ENCODE data around the gene KLHDC10. TPM values are rescaled to one million over a fixed set of nuclear protein-coding genes. Genes with fewer than 3 reads are reported as not detected.

The KLHDC10 gene
- total RNA-seq, 1 experiment from 2014 or later, result 47.0 TPM

DNA sequence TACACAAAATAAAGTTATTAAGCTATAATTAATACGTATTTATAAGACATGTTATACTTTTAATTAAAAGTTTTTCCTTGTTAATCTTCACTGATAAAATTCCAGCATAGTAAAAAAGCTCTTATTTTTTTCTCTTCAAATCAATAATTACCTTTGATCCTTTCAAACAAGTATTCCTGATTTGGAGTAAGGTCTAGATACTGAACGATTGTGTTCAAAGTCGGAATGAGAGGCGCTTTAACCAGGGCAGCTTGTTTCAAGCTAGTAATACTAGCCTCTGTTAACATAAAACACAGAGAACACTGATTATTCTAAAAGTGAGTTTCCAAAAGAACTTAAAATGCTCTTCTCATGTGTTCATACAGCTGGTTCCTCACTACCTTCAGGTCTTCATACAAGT is 107.9 kb downstream of the KLHDC10 start:
- POLR2A ChIA-PET (ENCODE audit: unreplicated experiment), result no interaction called here

DNA sequence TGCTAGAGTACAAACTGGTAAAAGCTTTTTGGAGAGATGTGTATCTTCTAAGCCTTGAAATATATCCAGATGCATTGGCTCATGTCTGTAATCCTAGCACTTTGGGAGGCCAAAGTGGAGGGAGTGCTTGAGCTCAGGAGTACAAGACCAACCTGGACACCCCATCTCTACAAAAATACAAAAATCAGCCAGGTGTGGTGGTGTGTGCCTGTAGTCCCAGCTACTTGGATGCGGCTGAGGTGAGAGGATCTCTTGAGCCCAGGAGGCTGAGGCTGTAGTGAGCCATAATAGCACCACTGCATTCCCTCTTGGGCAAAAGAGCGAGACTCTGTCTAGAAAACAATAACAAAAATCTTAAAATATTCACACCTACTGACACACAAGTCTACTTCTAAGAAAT is 109.3 kb downstream of the KLHDC10 start:
- CTCF ChIA-PET, result no interaction called here
- no peaks in the 10 kb centered on the region for H3K27me3 ChIP-seq (ENCODE audit: insufficient read depth, low read depth)
- H3K9me3 ChIP-seq (ENCODE audit: insufficient read depth, low read depth), result no peaks in the 10 kb centered on the region
- intact Hi-C loops (cut with micrococcal nuclease; ENCODE audit: unreplicated experiment), result loop anchor here (5.0 kb wide), 1 partner anchor 383 kb away; no protein-coding TSS in a partner anchor
- H4K20me1 ChIP-seq (ENCODE audit: insufficient read depth), result no peaks in the 10 kb centered on the region
- H3K4me3 ChIP-seq, result no peak overlapping the region
- H3K4me1 ChIP-seq (replicated peaks; ENCODE audit: insufficient read depth), result no peaks in the 10 kb centered on the region
- BruUV-seq (replicated peaks), result no TSS peak
- H3K36me3 ChIP-seq (ENCODE audit: low read depth), result peaks cover 36% of the 10 kb centered on the region
- no peaks in the 10 kb centered on the region for H3K79me2 ChIP-seq (ENCODE audit: low read depth)
- H2AFZ ChIP-seq, result no peak overlapping the region
- no peak overlapping the region for H3K4me2 ChIP-seq
- no peaks in the 10 kb centered on the region for H3F3A ChIP-seq (ENCODE audit: insufficient read depth, low read depth)
- POLR2A ChIA-PET (ENCODE audit: unreplicated experiment), result no interaction called here
- no peak for DNase-seq
- no peaks in the 10 kb centered on the region for H3K9me2 ChIP-seq (ENCODE audit: insufficient read depth)
- TF ChIP-seq EZH2 (IDR thresholded peaks at IDR 0.05; ENCODE audit: low read depth), result no peak
- TF ChIP-seq, protein P1, sequence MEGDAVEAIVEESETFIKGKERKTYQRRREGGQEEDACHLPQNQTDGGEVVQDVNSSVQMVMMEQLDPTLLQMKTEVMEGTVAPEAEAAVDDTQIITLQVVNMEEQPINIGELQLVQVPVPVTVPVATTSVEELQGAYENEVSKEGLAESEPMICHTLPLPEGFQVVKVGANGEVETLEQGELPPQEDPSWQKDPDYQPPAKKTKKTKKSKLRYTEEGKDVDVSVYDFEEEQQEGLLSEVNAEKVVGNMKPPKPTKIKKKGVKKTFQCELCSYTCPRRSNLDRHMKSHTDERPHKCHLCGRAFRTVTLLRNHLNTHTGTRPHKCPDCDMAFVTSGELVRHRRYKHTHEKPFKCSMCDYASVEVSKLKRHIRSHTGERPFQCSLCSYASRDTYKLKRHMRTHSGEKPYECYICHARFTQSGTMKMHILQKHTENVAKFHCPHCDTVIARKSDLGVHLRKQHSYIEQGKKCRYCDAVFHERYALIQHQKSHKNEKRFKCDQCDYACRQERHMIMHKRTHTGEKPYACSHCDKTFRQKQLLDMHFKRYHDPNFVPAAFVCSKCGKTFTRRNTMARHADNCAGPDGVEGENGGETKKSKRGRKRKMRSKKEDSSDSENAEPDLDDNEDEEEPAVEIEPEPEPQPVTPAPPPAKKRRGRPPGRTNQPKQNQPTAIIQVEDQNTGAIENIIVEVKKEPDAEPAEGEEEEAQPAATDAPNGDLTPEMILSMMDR (conservative IDR thresholded peaks at IDR 0.05), result no peak
- no peak overlapping the region for H3K27ac ChIP-seq

More for the DNA sequence above, 107.9 kb downstream of the KLHDC10 start:
- H4K20me1 ChIP-seq (ENCODE audit: insufficient read depth), result no peaks in the 10 kb centered on the region
- CTCF ChIA-PET, result no interaction called here
- H3K4me1 ChIP-seq (replicated peaks; ENCODE audit: insufficient read depth), result no peaks in the 10 kb centered on the region
- H2AFZ ChIP-seq, result no peak overlapping the region
- H3K27me3 ChIP-seq (ENCODE audit: insufficient read depth, low read depth), result no peaks in the 10 kb centered on the region
- H3K27ac ChIP-seq, result no peak overlapping the region
- TF ChIP-seq, protein P1 (conservative IDR thresholded peaks at IDR 0.05), result no peak
- TF ChIP-seq EZH2 (IDR thresholded peaks at IDR 0.05; ENCODE audit: low read depth), result no peak
- no peak for DNase-seq
- H3K9me2 ChIP-seq (ENCODE audit: insufficient read depth), result no peaks in the 10 kb centered on the region
- no peak overlapping the region for H3K4me2 ChIP-seq
- intact Hi-C loops (cut with micrococcal nuclease; ENCODE audit: unreplicated experiment), result no loop called here
- peaks cover 28% of the 10 kb centered on the region for H3K36me3 ChIP-seq (ENCODE audit: low read depth)
- H3K79me2 ChIP-seq (ENCODE audit: low read depth), result no peaks in the 10 kb centered on the region
- H3K9me3 ChIP-seq (ENCODE audit: insufficient read depth, low read depth), result no peaks in the 10 kb centered on the region
- H3F3A ChIP-seq (ENCODE audit: insufficient read depth, low read depth), result no peaks in the 10 kb centered on the region
- no peak overlapping the region for H3K4me3 ChIP-seq
- no TSS peak for BruUV-seq (replicated peaks)

DNA sequence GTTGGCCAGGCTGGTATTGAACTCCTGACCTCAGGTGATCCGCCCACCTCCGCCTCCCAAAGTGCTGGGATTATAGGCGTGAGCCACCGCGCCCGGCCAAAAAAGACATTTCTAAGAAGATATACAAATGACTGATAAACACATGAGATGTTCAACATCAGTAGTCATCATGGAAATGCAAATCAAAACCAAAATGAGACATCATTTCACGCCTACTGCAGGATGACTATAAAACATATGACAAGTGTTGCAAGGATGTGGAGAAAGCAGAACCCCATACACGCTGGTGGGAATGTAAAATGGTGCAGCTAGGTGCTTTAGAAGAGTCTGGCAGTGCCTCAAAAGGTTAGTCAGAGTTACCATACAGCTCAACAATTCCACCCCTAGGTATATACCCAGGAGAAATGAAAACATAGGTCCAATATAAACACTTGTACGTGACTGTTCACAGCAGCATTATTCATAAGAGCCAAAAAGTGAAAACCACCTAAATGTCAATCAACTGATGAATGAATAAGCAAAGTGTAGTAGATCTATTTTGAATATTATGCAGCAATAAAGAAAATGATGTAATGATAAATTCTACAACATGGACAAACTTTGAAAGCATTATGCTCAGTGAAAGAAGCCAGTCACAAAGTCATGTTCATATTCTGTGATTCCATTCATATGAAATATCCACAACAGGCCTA is 110.4 kb downstream of the KLHDC10 start:
- Histone ChIP-seq H3K4me1 (replicated peaks; ENCODE audit: insufficient read depth) (no peaks in the 10 kb centered on the region), H3K79me2 (ENCODE audit: low read depth) (no peaks in the 10 kb centered on the region), H3K4me3 (no peak overlapping the region), H2AFZ (no peak overlapping the region), H3K27ac (no peak overlapping the region), H3K9me3 (ENCODE audit: insufficient read depth, low read depth) (no peaks in the 10 kb centered on the region), H3K36me3 (ENCODE audit: low read depth) (peaks cover 40% of the 10 kb centered on the region), H4K20me1 (ENCODE audit: insufficient read depth) (no peaks in the 10 kb centered on the region), H3K9me2 (ENCODE audit: insufficient read depth) (no peaks in the 10 kb centered on the region), H3F3A (ENCODE audit: insufficient read depth, low read depth) (no peaks in the 10 kb centered on the region), H3K27me3 (ENCODE audit: insufficient read depth, low read depth) (no peaks in the 10 kb centered on the region), H3K4me2 (no peak overlapping the region)
- intact Hi-C loops (cut with micrococcal nuclease; ENCODE audit: unreplicated experiment), result loop anchor here (5.0 kb wide), 1 partner anchor 382 kb away; no protein-coding TSS in a partner anchor
- ChIA-PET CTCF (interaction anchor here (0.6 kb wide), 1 partner anchor 651 kb away, joined by 4 read pairs; no protein-coding TSS in a partner anchor), POLR2A (ENCODE audit: unreplicated experiment) (no interaction called here)
- TF ChIP-seq EZH2 (IDR thresholded peaks at IDR 0.05; ENCODE audit: low read depth), result no peak
- TF ChIP-seq, protein P1 (conservative IDR thresholded peaks at IDR 0.05), result no peak
- no TSS peak for BruUV-seq (replicated peaks)
- DNase-seq, result no peak
